CD14-positive monocyte (primary cell): ENCODE measurements around the gene CHAT. TPM values are rescaled to one million over a fixed set of nuclear protein-coding genes. Genes with fewer than 3 reads are reported as not detected.

Source experiments
- DNase-seq, 3 donors: peaks; one replicate each; pipeline ENCODE4 v3.0.0-alpha.2; 2011 to 2022
- H2AFZ ChIP-seq: 2 replicates; pipeline ENCODE4 v1.6.0; 2012; ENCODE audit warnings: mild to moderate bottlenecking, low read depth, low read length, inconsistent platforms; ENCODE audit not compliant: insufficient read depth, poor library complexity, severe bottlenecking
- H3K27ac ChIP-seq, 2 donors: 1 replicate in 1 of 2; 2 replicates in 1 of 2; pipeline ENCODE4 v1.5.1; 2012 to 2013; ENCODE audit warnings: low read length in 2 of 2, control low read depth in 1 of 2, inconsistent platforms in 1 of 2, low read depth in 1 of 2, mild to moderate bottlenecking in 1 of 2
- H3K27me3 ChIP-seq, 2 donors: one replicate each; pipeline versions ENCODE4 v1.6.0 to v1.6.1; 2011 to 2013; ENCODE audit warnings: low read length in 2 of 2; ENCODE audit not compliant: control insufficient read depth in 2 of 2, insufficient read depth in 2 of 2
- H3K36me3 ChIP-seq, 2 donors: replicated peaks in 1 of 2; 1 replicate in 1 of 2; 2 replicates in 1 of 2; pipeline versions ENCODE4 v1.5.1 to v1.6.1; 2012 to 2013; ENCODE audit warnings: low read length in 2 of 2, control low read depth in 1 of 2, inconsistent platforms in 1 of 2, mild to moderate bottlenecking in 1 of 2; ENCODE audit not compliant: insufficient read depth in 2 of 2, control insufficient read depth in 1 of 2
- H3K4me1 ChIP-seq, 2 donors: 1 replicate in 1 of 2; 2 replicates in 1 of 2; pipeline versions ENCODE4 v1.5.1 to v1.6.1; 2012 to 2013; ENCODE audit warnings: low read length in 2 of 2, control low read depth in 1 of 2, inconsistent platforms in 1 of 2, mild to moderate bottlenecking in 1 of 2, moderate library complexity in 1 of 2; ENCODE audit not compliant: insufficient read depth in 2 of 2, control insufficient read depth in 1 of 2
- H3K4me2 ChIP-seq: replicated peaks from 2 replicates; pipeline ENCODE3; 2012; ENCODE audit warnings: low read length, moderate library complexity, mild to moderate bottlenecking; ENCODE audit not compliant: poor library complexity, severe bottlenecking; ENCODE audit errors: extremely low read depth
- H3K4me3 ChIP-seq, 3 experiments: fragments of 200-600 bp in 1 of 3; sonication (generic) in 1 of 3; replicated peaks in 1 of 3; 1 replicate in 2 of 3; 2 replicates in 1 of 3; pipeline ENCODE4 v1.5.1; 2011 to 2013; ENCODE audit warnings: low read length in 3 of 3, mild to moderate bottlenecking in 3 of 3, control low read depth in 2 of 3, low read depth in 2 of 3, inconsistent platforms in 1 of 3, moderate library complexity in 1 of 3
- H3K79me2 ChIP-seq: 2 replicates; pipeline ENCODE4 v1.6.0; 2012; ENCODE audit warnings: mild to moderate bottlenecking, control low read depth, inconsistent platforms, low read length, moderate library complexity; ENCODE audit not compliant: insufficient read depth
- H3K9ac ChIP-seq: 2 replicates; pipeline ENCODE4 v1.6.0; 2017; ENCODE audit warnings: low read length, mild to moderate bottlenecking; ENCODE audit not compliant: insufficient read depth, poor library complexity, severe bottlenecking
- H3K9me3 ChIP-seq, 2 donors: replicated peaks in 1 of 2; 1 replicate in 1 of 2; 2 replicates in 1 of 2; pipeline versions ENCODE4 v1.5.1 to v1.6.1; 2012 to 2013; ENCODE audit warnings: low read length in 2 of 2, control low read depth in 1 of 2; ENCODE audit not compliant: control insufficient read depth in 1 of 2, insufficient read depth in 1 of 2
- H4K20me1 ChIP-seq: 2 replicates; pipeline ENCODE4 v1.6.0; 2012; ENCODE audit warnings: mild to moderate bottlenecking, low read length, control low read depth, moderate library complexity; ENCODE audit not compliant: insufficient read depth
- H3K27ac Mint-ChIP-seq, 7 donors: one replicate each; pipeline ENCODE4 v1.8.0; 2020; ENCODE audit warnings: mild to moderate bottlenecking in 7 of 7, mixed read lengths in 7 of 7, moderate library complexity in 6 of 7, inconsistent platforms in 2 of 7
- H3K27me3 Mint-ChIP-seq, 3 donors: one replicate each; pipeline ENCODE4 v1.8.0; 2021 to 2022; ENCODE audit warnings: low read depth in 3 of 3, mild to moderate bottlenecking in 3 of 3, mixed read lengths in 3 of 3, moderate library complexity in 3 of 3, inconsistent platforms in 1 of 3
- H3K36me3 Mint-ChIP-seq, 2 donors: one replicate each; pipeline ENCODE4 v1.8.0; 2020; ENCODE audit warnings: mixed read lengths in 2 of 2, inconsistent platforms in 1 of 2, mild to moderate bottlenecking in 1 of 2
- H3K4me1 Mint-ChIP-seq: one replicate; pipeline ENCODE4 v1.8.0; 2020; ENCODE audit warnings: mild to moderate bottlenecking, mixed read lengths
- H3K4me3 Mint-ChIP-seq, 2 donors: one replicate each; pipeline ENCODE4 v1.8.0; 2020; ENCODE audit warnings: mild to moderate bottlenecking in 2 of 2, mixed read lengths in 2 of 2, moderate library complexity in 1 of 2
- H3K9me3 Mint-ChIP-seq, 7 donors: one replicate each; pipeline ENCODE4 v1.8.0; 2020 to 2022; ENCODE audit warnings: mixed read lengths in 7 of 7, mild to moderate bottlenecking in 6 of 7, moderate library complexity in 6 of 7, inconsistent platforms in 2 of 7
- CTCF ChIP-seq: fragments of 200-600 bp; IDR thresholded peaks from one replicate; pipeline ENCODE4 v1.8.0; 2022; ENCODE audit warnings: antibody characterized with exemption, mild to moderate bottlenecking
- WGBS: methylation state at CpG from one replicate; pipeline ENCODE4 v1.1.5; 2013; ENCODE audit warnings: missing lambda C conversion rate; ENCODE audit not compliant: insufficient coverage; 5-methylcytosine and 5-hydroxymethylcytosine counted together
- intact Hi-C, 2 donors: fragments of 100-400 bp; cut with micrococcal nuclease; formaldehyde crosslinking; loops; one replicate each; pipeline versions ENCODE4 v1.15.0 to v1.15.1; 2023
- polyA plus RNA-seq, 3 donors: library from polyadenylated mRNA; depleted of rRNA in 1 of 3; unstranded in 2 of 3; stranded (reverse) in 1 of 3; fragments of 300-500 nt in 2 of 3; fragments of >200 nt in 1 of 3; fragmentation: Illumina TruSeq in 2 of 3; gene quantifications; 1 replicate in 2 of 3; 2 replicates in 1 of 3; pipeline ENCODE4 v1.2.3, GENCODE V29; 2012 to 2021

The CHAT gene
- polyA plus RNA-seq, 3 donors: not detected

- H3K9me3 ChIP-seq: peaks cover 14 to 19% of the 10 kb centered on the region in 2 donors
These were observed 43.8 kb downstream of the CHAT start for GRCh38 chr10:49657606-49658005.

GRCh38 chr10:49661140-49661856, 47.5 kb downstream of the CHAT start:
- H3K36me3 Mint-ChIP-seq: no peaks in the 10 kb centered on the region
- 80% methylated on average over 1 of the region's 8 CpGs for WGBS
- peaks cover 3 to 13% (median 12%) of the 10 kb centered on the region in 3 donors for H3K27me3 Mint-ChIP-seq
- H3K27ac Mint-ChIP-seq: no peak overlapping the region
- no peaks in the 10 kb centered on the region for H3K36me3 ChIP-seq
- no peak for DNase-seq
- no peak overlapping the region for H3K4me3 Mint-ChIP-seq
- H3K9me3 ChIP-seq: peaks cover 14 to 19% of the 10 kb centered on the region in 2 donors
- peaks cover 18 to 29% (median 20%) of the 10 kb centered on the region in 7 donors for H3K9me3 Mint-ChIP-seq
- H3K27ac ChIP-seq: no peak overlapping the region
- no peaks in the 10 kb centered on the region for H3K27me3 ChIP-seq
- H3K9ac ChIP-seq: no peak overlapping the region
- no peaks in the 10 kb centered on the region for H3K79me2 ChIP-seq
- H3K4me1 ChIP-seq: no peaks in the 10 kb centered on the region
- H3K4me2 ChIP-seq: no peak overlapping the region
- H3K4me1 Mint-ChIP-seq: no peaks in the 10 kb centered on the region
- no peak for TF ChIP-seq CTCF
- intact Hi-C loops: no loop called here
- no peak overlapping the region for H3K4me3 ChIP-seq
- no peaks in the 10 kb centered on the region for H4K20me1 ChIP-seq
- H2AFZ ChIP-seq: no peak overlapping the region

More at GRCh38 chr10:49657606-49658005, 43.8 kb downstream of the CHAT start:
- H3K9me3 Mint-ChIP-seq: peaks cover 18 to 33% (median 21%) of the 10 kb centered on the region in 7 donors
- TF ChIP-seq CTCF: no peak
- no peak overlapping the region for H3K4me3 Mint-ChIP-seq
- DNase-seq: no peak
- Histone ChIP-seq H3K36me3 (no peaks in the 10 kb centered on the region), H2AFZ (no peak overlapping the region), H3K79me2 (no peaks in the 10 kb centered on the region), H3K9ac (no peak overlapping the region), H3K4me1 (no peaks in the 10 kb centered on the region), H3K27ac (no peak overlapping the region), H4K20me1 (no peaks in the 10 kb centered on the region), H3K4me2 (no peak overlapping the region), H3K27me3 (no peaks in the 10 kb centered on the region), H3K4me3 (no peak overlapping the region)
- no peak overlapping the region for H3K27ac Mint-ChIP-seq
- H3K27me3 Mint-ChIP-seq: peaks cover 7 to 18% (median 13%) of the 10 kb centered on the region in 3 donors
- WGBS: no CpG with 5 or more reads among the region's 1 CpG
- no peaks in the 10 kb centered on the region for H3K4me1 Mint-ChIP-seq
- intact Hi-C loops: no loop called here
- H3K36me3 Mint-ChIP-seq: no peaks in the 10 kb centered on the region
